ENCODE data around the gene CLSTN2. TPM values are rescaled to one million over a fixed set of nuclear protein-coding genes. Genes with fewer than 3 reads are reported as not detected.

Gene CLSTN2
- total and polyA plus RNA-seq, 2 of the 13 experiments (the other 11 are each of a cell fraction or from before 2014, with no cell fraction given), result not detected

DNA sequence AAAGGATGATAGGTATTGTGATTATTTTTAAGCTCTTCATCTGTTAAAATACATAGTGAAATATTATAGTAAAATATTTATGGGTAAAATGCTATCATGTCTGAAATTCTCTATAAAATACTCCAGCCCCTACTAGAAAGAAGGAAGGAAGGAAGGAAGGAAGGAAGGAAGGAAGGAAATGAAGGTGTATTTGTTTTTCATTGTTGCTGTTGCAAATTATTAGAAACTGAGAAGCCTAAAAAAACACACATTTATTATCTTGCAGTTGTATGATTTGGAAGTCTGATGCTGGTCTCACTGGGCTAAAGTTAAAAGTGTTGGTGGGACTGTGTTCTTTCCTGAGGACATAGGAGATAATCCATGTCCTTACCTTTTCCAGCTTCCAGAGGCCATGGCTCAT lies 47.6 kb upstream of the CLSTN2 start:
- Histone ChIP-seq H4K20me1 (ENCODE audit: insufficient read depth, low read length) (no peaks in the 10 kb centered on the region), H3K79me2 (ENCODE audit: insufficient read depth, low read length) (no peaks in the 10 kb centered on the region), H3K36me3 (replicated peaks in 1 of 2; ENCODE audit: control insufficient read depth in 1 of 2, insufficient read depth in 2 of 2, low read length in 2 of 2) (no peaks in the 10 kb centered on the region), H3K27me3 (ENCODE audit: control insufficient read depth in 1 of 2, insufficient read depth in 2 of 2, low read length in 2 of 2) (no peaks in the 10 kb centered on the region), H3K4me1 (ENCODE audit: insufficient read depth, low read length) (no peaks in the 10 kb centered on the region), H3K9me3 (ENCODE audit: low read length) (no peaks in the 10 kb centered on the region), H3K4me2 (ENCODE audit: low read depth, low read length) (no peak overlapping the region), H2AFZ (ENCODE audit: low read length) (no peak overlapping the region), H3K9ac (ENCODE audit: insufficient read depth, low read depth, low read length) (no peak overlapping the region), H3K27ac (ENCODE audit: extremely low read length, insufficient read depth, low read length) (no peak overlapping the region), H3K4me3 (replicated peaks in 1 of 3; ENCODE audit: insufficient read depth in 1 of 3, low read depth in 2 of 3, low read length in 3 of 3) (no peak overlapping the region)
- FAIRE-seq (no peak), ATAC-seq (no peak), DNase-seq (ENCODE audit: low spot score) (no peak)
- in situ Hi-C loops (cut with HindIII; ENCODE audit: extremely low pct_ligation_motif_present, low pct_unique_long_range_greater_than_20kb) (no loop called here), intact Hi-C loops (cut with micrococcal nuclease; ENCODE audit: unreplicated experiment) (no loop called here)
- ChIA-PET CTCF (ENCODE audit: low intra/inter-chr PET ratio, low total read pairs) (no interaction called here), POLR2A (no interaction called here)
- no peak for TF ChIP-seq NONO (IDR thresholded peaks at IDR 0.05)
- no peak for TF ChIP-seq NONO (CRISPR knock-in tag; conservative IDR thresholded peaks at IDR 0.05)
- no peak for TF ChIP-seq ZBTB42 (CRISPR knock-in tag; IDR thresholded peaks at IDR 0.05)
- TF ChIP-seq, protein P1, sequence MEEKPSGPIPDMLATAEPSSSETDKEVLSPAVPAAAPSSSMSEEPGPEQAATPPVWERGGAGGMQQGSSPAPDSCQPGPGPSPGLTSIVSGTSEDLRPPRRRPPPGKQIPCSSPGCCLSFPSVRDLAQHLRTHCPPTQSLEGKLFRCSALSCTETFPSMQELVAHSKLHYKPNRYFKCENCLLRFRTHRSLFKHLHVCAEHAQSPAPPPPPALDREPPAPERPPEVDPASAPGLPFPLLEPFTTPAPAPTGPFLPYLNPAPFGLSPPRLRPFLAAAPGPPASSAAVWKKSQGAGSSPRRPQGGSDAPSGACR (CRISPR knock-in tag; IDR thresholded peaks at IDR 0.05), result no peak
- TF ChIP-seq MEIS1 (CRISPR knock-in tag; IDR thresholded peaks at IDR 0.05; ENCODE audit: borderline replicate concordance), result no peak
- TF ChIP-seq ZFP36L2 (CRISPR knock-in tag; IDR thresholded peaks at IDR 0.05), result no peak
- TF ChIP-seq, protein P2, sequence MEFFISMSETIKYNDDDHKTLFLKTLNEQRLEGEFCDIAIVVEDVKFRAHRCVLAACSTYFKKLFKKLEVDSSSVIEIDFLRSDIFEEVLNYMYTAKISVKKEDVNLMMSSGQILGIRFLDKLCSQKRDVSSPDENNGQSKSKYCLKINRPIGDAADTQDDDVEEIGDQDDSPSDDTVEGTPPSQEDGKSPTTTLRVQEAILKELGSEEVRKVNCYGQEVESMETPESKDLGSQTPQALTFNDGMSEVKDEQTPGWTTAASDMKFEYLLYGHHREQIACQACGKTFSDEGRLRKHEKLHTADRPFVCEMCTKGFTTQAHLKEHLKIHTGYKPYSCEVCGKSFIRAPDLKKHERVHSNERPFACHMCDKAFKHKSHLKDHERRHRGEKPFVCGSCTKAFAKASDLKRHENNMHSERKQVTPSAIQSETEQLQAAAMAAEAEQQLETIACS (CRISPR knock-in tag; IDR thresholded peaks at IDR 0.05), result no peak
- TF ChIP-seq SYNCRIP (IDR thresholded peaks at IDR 0.05; ENCODE audit: insufficient read depth, low read depth, low read length), result no peak
- no peak for TF ChIP-seq ZNF619 (CRISPR knock-in tag; IDR thresholded peaks at IDR 0.05)
- TF ChIP-seq, protein P3, sequence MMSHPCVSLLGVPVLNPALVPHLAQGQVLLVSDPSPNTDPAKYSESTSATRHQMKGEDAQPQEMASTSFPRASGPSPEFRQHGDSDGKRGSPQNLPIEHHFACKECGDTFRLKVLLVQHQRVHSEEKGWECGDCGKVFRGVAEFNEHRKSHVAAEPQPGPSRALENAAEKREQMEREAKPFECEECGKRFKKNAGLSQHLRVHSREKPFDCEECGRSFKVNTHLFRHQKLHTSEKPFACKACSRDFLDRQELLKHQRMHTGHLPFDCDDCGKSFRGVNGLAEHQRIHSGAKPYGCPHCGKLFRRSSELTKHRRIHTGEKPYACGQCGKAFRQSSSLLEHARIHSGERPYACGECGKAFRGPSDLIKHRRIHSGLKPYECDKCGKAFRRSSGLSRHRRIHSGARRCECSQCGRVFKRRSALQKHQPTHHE (CRISPR knock-in tag; IDR thresholded peaks at IDR 0.05; ENCODE audit: borderline replicate concordance), result no peak
- no TSS peak for BruUV-seq (replicated peaks)
